Measurements from ENCODE around the gene RPL10. TPM values are rescaled to one million over a fixed set of nuclear protein-coding genes. Genes with fewer than 3 reads are reported as not detected.

Gene RPL10
- total RNA-seq, 1 donor from 2014 or later: 3,704 TPM

GRCh38 chrX:154435171-154435733 lies 37.1 kb downstream of the RPL10 start:
- no peak for DNase-seq (ENCODE audit: low spot score)
- Mint-ChIP-seq H3K4me3 (ENCODE audit: unreplicated experiment) (peak overlapping the region; percentile 89), H3K4me1 (ENCODE audit: unreplicated experiment) (peaks cover 17% of the 10 kb centered on the region), H3K27ac (ENCODE audit: unreplicated experiment) (no peak overlapping the region), H3K36me3 (ENCODE audit: low read depth, unreplicated experiment) (peaks cover 12% of the 10 kb centered on the region), H3K27me3 (ENCODE audit: unreplicated experiment) (peaks cover 3% of the 10 kb centered on the region), H3K9me3 (ENCODE audit: unreplicated experiment) (no peaks in the 10 kb centered on the region)
- no peak for TF ChIP-seq CTCF (IDR thresholded peaks at IDR 0.05; ENCODE audit: unreplicated experiment)

DNA sequence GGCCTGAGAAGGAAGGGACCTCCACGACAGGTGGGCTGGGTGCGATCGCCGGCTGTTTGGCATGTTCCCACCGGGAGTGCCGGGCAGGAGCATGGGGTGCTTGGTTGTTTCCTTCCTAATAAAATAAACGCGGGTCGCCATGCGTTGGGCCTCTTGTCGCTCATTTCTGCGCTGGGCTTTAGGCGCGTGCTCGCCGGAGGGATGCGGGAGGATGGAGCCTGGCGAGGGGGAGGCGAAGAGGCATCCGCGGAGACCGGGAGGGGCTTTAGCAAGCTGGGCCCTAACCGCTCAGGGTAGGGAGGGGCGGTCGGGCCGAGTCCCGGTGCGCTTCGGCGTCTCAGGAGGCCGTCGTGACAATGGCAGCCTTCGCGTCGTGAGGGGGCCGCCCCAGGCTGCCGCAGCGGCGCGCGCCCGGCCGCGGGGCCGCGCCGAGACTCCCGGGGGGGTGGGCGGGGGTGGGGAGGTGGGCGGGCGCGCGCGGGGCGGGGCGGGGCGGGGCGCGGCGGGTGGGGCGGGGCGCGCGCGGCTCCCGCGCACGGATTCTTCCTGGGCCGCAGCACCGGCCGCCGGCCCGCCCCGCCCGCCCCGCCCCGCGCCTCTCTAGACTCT lies 38.3 kb downstream of the RPL10 start:
- Mint-ChIP-seq H3K36me3 (ENCODE audit: low read depth, unreplicated experiment) (peaks cover 7% of the 10 kb centered on the region), H3K9me3 (ENCODE audit: unreplicated experiment) (no peaks in the 10 kb centered on the region)
- peak; percentile 22 for DNase-seq (ENCODE audit: low spot score)

DNA sequence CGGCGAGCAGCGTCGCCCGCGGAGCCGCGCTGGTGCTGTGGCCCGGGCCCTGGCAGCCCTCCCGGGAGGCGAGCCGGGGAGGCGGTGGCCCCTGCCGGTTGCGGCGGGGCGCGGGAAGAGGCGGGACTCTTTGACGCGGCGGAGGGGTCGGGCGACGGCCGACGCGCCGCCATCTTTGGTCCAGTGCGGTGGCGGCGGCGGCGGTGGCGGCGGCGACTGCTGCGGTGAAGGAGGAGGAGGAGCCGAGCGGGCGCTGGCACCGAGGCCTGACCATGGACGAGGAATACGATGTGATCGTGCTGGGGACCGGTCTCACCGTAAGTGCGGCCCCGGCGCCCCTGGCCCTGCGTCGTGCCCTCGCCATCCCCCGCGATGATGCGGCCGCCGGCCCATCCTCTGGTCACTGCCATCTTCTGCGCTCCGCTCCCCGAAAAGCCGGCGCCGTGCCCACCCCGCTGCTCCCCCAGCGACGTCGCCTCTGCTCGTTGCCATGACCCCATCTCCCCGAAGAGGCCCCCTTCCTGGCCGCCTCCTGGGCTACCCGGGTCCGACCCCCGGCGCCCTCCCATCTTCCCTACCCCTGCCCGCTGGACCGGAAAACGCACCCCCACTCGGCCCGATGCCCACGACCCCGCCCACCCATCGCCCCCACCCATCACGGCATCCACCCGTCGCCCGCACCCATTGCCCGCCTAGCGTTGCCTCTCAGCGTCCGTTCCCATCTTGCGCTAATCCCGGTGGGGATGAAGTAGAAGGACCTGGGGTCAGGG lies 39.0 kb downstream of the RPL10 start, which contains the start of gene GDI1:
Gene GDI1 (plus strand): TSS at position 172 of the 770 bp plus-strand sequence. CDS start 101 bp downstream, at position 273.
- peaks cover 7% of the 10 kb centered on the region for H3K36me3 Mint-ChIP-seq (ENCODE audit: low read depth, unreplicated experiment)
- no peak for TF ChIP-seq CTCF (IDR thresholded peaks at IDR 0.05; ENCODE audit: unreplicated experiment)
- DNase-seq (ENCODE audit: low spot score): peak; percentile 46
- peak within 1 kb of the TSS; percentile 70 for H3K27ac Mint-ChIP-seq (ENCODE audit: unreplicated experiment)
- H3K4me3 Mint-ChIP-seq (ENCODE audit: unreplicated experiment): peak within 1 kb of the TSS; percentile 92
- H3K27me3 Mint-ChIP-seq (ENCODE audit: unreplicated experiment): peaks cover 4% of the 10 kb centered on the region
- no peaks in the 10 kb centered on the region for H3K9me3 Mint-ChIP-seq (ENCODE audit: unreplicated experiment)
- H3K4me1 Mint-ChIP-seq (ENCODE audit: unreplicated experiment): peaks cover 8% of the 10 kb centered on the region

More for the DNA sequence above, 38.3 kb downstream of the RPL10 start:
- TF ChIP-seq CTCF (IDR thresholded peaks at IDR 0.05; ENCODE audit: unreplicated experiment): no peak
- Mint-ChIP-seq H3K27me3 (ENCODE audit: unreplicated experiment) (peaks cover 3% of the 10 kb centered on the region), H3K27ac (ENCODE audit: unreplicated experiment) (peak overlapping the region; percentile 70), H3K4me3 (ENCODE audit: unreplicated experiment) (peak overlapping the region; percentile 89), H3K4me1 (ENCODE audit: unreplicated experiment) (peaks cover 8% of the 10 kb centered on the region)

DNA sequence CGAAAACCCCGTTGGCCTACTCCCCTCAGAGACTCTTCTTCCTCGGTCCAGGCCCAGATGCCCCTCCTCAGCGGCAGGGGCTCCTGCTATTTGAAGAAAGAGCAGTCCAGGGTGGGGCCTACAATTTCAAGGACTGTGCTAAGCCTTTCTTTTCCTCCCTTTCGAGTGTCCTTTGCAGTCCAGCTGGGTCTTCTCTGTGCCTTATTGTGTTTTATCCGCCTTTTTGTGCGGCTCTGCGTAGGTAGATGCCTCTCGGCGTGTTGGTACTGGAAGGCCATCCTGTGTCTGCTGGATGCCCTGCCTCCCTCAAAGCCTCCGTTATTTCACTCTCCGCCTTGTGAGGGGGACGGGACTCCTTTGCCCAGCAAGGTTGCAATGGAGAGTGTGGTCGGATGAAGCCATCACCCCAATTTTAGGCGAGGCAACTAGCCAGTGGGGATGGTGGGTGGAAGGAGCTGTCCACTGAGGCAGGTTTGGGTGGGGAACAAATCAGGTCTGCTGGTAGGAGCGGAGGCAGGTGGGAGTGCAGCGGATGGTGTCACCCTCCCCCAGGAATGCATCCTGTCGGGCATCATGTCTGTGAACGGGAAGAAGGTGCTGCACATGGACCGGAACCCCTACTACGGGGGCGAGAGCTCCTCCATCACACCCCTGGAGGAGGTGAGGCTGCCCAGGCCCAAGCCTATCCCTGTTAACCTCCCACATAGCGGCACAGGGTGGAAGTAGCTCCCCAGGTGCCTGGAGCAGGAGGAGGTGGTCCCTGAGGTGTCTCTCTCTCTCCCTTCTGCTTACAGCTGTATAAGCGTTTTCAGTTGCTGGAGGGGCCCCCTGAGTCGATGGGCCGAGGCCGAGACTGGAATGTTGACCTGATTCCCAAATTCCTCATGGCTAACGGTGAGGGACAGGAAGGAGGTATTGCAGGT lies 40.1 kb downstream of the RPL10 start:
- Mint-ChIP-seq H3K36me3 (ENCODE audit: low read depth, unreplicated experiment) (peaks cover 5% of the 10 kb centered on the region), H3K9me3 (ENCODE audit: unreplicated experiment) (no peaks in the 10 kb centered on the region), H3K4me1 (ENCODE audit: unreplicated experiment) (peaks cover 8% of the 10 kb centered on the region), H3K27ac (ENCODE audit: unreplicated experiment) (no peak overlapping the region), H3K4me3 (ENCODE audit: unreplicated experiment) (peak overlapping the region; percentile 92), H3K27me3 (ENCODE audit: unreplicated experiment) (peaks cover 4% of the 10 kb centered on the region)
- DNase-seq (ENCODE audit: low spot score): no peak
- no peak for TF ChIP-seq CTCF (IDR thresholded peaks at IDR 0.05; ENCODE audit: unreplicated experiment)

Measured in endothelial cell (in vitro differentiated cells).